GM19025 (cell line): ENCODE results near the gene ARID1B.

ENCODE experiments used
- ATAC-seq: cut with Tn5 transposase; IDR thresholded peaks from one replicate; pipeline ENCODE4 v1.9.1; 2021; ENCODE audit warnings: mild to moderate bottlenecking, low read depth, moderate library complexity; ENCODE audit not compliant: unreplicated experiment

The ARID1B gene

GRCh38 chr6:156849806-156850205 lies 72.6 kb downstream of the ARID1B start:
- no peak for ATAC-seq

DNA sequence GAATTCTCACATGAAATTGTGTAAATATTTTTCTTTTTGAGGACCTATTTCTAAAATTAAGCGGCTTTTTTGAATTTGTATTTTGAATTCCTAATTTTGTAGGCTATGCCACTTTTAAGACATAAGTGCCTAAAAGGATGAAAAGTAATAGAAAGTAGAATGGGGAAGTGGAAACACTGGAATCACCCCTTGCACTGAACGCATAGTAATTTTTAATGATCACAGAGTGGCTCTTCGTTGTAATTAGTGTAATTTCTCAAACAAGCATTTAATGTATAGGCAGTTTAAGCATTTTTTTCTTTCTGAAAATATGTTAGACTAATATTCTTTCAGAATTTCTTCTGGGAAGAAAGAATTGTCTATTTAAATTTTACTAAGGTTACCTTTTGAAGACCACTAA lies 73.2 kb downstream of the ARID1B start:
- ATAC-seq, result no peak

DNA sequence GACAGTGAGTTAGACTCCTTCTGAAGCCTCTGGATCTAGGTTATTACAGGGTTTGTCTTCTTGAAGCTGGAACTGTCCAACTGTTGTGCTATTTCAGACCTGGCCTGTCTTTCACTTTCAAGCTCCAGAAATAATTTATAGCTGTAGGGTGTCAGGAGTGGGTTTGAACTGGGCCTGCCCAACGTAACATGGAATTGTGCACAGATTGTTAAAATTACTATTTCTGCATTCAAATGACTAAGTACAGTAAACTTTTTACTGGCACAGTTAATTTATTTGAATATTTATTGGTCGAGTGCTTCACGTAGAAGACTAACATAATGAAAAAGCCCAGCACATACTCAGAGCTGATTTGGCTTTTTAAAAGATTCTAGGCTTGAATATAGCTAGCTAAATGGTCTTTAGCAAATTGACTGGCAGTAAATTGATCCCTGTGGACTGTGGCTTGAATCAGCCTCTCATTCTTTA lies 74.3 kb downstream of the ARID1B start:
- ATAC-seq, result no peak

- no peak for ATAC-seq
These were observed 75.1 kb downstream of the ARID1B start for GRCh38 chr6:156852147-156852857.

GRCh38 chr6:156852858-156853216 lies 75.7 kb downstream of the ARID1B start:
- ATAC-seq, result no peak

GRCh38 chr6:156853733-156854132 lies 76.6 kb downstream of the ARID1B start:
- no peak for ATAC-seq

GRCh38 chr6:156854466-156855161 lies 77.4 kb downstream of the ARID1B start:
- ATAC-seq, result no peak

DNA sequence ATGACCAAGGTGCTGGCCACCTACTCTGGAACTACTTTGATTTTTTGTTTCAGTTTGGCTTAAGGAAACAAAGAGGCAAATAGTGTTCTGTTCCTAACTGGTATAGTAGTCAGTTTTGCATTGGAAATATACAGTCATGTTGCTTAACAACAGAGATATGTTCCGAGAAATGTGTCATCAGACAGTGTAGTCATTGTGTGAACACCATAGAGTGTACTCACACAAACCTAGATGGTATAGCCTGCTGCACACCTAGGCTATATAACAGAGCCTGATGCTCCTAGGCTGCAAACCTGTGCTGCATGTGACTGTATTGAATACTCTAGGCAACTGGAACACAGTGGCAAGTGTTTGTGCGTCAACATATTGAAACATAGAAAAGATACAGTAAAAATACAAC lies 80.4 kb downstream of the ARID1B start:
- no peak for ATAC-seq

GRCh38 chr6:156859686-156860085 lies 82.5 kb downstream of the ARID1B start:
- ATAC-seq, result no peak

DNA sequence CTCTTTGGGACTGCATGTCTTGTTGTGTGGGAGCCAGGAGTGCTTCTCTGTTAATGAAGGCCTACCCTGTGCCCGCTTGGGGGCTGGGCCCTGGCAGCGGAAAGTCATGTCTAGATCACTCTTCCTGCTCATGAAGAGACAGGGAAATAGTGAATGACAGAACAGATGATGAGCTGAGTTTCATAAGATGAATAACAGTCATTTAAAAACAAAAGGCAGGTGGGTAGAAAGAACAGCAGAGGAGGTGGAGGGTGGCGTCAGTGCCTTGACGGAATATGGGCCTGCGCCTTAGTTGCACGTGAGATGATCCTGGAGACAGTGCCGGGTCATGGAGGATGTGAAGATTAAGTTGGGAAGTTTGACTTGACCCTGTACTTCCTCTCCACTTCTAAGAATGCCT lies 85.5 kb downstream of the ARID1B start:
- no peak for ATAC-seq

DNA sequence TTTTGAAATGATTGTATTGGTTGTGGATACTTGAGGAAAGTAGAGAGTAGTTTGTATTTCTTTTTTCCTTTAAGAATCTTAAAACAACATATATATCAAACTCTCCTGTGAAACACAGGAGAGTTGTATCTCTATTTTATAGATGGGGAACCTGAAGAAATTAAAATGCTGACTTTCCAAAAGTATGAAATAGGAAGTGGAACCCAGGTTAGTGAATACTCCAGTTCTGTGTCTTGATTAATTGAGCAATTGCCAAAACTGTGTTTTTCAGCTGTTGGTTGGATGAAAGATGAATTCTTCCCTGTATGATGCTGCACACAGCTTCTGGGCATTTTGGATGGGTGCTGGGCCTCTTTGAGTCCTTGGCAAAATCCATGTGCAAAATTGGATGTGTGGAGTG lies 86.3 kb downstream of the ARID1B start:
- ATAC-seq, result no peak

GRCh38 chr6:156864557-156864956 lies 87.4 kb downstream of the ARID1B start:
- ATAC-seq, result no peak

GRCh38 chr6:156865019-156865629 lies 87.9 kb downstream of the ARID1B start:
- no peak for ATAC-seq

GRCh38 chr6:156866220-156867015 lies 89.2 kb downstream of the ARID1B start:
- ATAC-seq, result no peak

- ATAC-seq, result no peak
These were observed 89.9 kb downstream of the ARID1B start for GRCh38 chr6:156867121-156867520.

DNA sequence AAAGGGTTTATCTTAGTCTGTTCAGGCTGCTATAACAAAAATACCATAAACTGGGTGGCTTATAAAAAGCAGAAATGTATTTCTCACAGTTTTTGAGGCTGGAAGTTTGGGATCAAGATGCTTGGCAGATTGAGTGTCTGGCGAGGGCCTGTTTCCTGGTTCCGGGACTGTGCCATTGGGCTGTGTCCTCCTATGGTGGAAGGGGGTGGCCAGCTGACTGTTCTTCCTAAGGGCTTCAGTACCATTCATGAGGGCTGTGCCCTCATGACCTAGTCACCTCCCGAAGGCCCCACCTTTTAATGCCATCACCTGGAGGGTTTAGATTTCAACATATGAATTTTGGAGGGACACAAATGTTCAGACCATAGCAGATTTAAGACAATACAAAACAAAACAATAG lies 91.2 kb downstream of the ARID1B start:
- ATAC-seq, result no peak

DNA sequence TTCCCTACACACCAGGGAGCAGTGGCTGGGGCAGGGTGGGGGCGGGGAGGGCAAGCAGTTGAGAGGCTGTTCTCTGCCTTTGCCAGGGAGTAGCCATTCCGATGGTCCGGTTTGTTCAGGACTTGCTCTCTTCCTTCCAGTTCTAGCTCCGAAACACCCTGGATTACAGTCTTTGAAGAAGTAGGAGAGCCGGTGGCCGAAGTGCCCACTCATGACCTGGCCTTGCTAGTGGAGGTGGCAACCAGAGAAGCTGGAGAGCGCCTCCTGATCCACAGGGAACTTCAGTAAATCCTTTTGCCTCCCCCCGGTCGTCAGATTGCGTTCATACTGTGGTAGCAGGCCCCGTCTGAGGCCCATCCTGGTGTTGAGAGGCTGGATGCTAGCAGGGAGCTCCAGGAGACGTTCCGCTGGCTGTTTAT lies 92.8 kb downstream of the ARID1B start:
- ATAC-seq, result no peak

- ATAC-seq, result no peak
These were observed 93.9 kb downstream of the ARID1B start for GRCh38 chr6:156870924-156871539.

- ATAC-seq, result no peak
These were observed 95.7 kb downstream of the ARID1B start for GRCh38 chr6:156872903-156873302.

DNA sequence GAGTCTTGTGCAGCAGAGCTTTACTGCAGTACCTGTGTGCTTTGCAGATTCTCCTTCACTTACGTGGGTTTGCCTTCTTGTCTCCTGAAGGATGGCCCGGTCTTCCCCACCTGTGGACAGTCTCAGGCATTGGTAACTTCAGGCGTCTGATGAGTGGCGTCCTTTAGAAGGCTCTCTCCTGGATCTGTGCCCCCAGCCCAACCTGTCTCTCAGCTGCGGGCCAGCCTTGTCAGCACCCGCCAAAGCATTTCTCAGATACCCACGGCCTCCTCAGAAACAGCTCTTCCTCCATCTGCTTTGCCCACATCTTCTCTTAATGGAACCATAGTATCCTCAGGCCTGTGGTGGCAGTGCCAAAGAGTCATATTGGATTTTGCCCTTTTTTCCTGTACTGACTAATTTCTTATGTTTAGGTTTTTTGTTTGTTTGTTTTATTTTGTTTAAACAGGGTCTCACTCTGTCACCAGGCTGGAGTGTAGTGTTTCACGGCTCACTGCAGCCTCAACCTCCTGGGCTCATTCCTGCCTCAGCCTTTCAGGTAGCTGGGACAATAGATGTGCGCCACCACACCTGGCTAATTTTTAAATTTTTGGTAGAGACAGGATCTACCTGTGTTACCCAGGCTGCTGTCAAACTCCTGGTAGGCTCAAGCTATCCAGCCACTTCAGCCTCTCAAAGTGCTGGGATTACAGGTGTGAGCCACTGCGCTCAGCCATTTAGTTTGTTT lies 96.6 kb downstream of the ARID1B start:
- ATAC-seq, result no peak
